ENCODE data around the gene FAS.

Gene FAS

GRCh38 chr10:88990384-88991160, at the start of gene FAS:
TSS of gene FAS (plus strand) at chr10:88990798. CDS start at chr10:88990877, 79 bp downstream.
- peak; percentile 72 for DNase-seq (ENCODE audit: low read depth)

GRCh38 chr10:88941026-88941425, 49.6 kb upstream of the FAS start:
- DNase-seq (ENCODE audit: low read depth) = no peak

- DNase-seq (ENCODE audit: low read depth) = no peak
Measured at GRCh38 chr10:88943778-88944177, 46.8 kb upstream of the FAS start.

- no peak for DNase-seq (ENCODE audit: low read depth)
Measured at GRCh38 chr10:88944813-88945212, 45.8 kb upstream of the FAS start.

GRCh38 chr10:88946200-88946599, 44.4 kb upstream of the FAS start:
- no peak for DNase-seq (ENCODE audit: low read depth)

- DNase-seq (ENCODE audit: low read depth) = no peak
Measured at GRCh38 chr10:88946965-88947590, 43.5 kb upstream of the FAS start.

- DNase-seq (ENCODE audit: low read depth) = no peak
Measured at GRCh38 chr10:88949051-88949450, 41.5 kb upstream of the FAS start.

GRCh38 chr10:88949912-88950837, 40.4 kb upstream of the FAS start:
- no peak for DNase-seq (ENCODE audit: low read depth)

GRCh38 chr10:88952647-88953111, 37.9 kb upstream of the FAS start, which contains the start of gene ACTA2:
TSS of gene ACTA2 (minus strand) at chr10:88952773. CDS start at chr10:88948930, 3,843 bp downstream.
- DNase-seq (ENCODE audit: low read depth) = no peak

- DNase-seq (ENCODE audit: low read depth) = no peak
Measured at GRCh38 chr10:88953662-88954061, 36.9 kb upstream of the FAS start.

- no peak for DNase-seq (ENCODE audit: low read depth)
Measured at GRCh38 chr10:88954458-88955083, 36.0 kb upstream of the FAS start.

GRCh38 chr10:88957381-88957780, 33.2 kb upstream of the FAS start:
- DNase-seq (ENCODE audit: low read depth) = no peak

- DNase-seq (ENCODE audit: low read depth) = no peak
Measured at GRCh38 chr10:88958721-88959120, 31.9 kb upstream of the FAS start.

- no peak for DNase-seq (ENCODE audit: low read depth)
Measured at GRCh38 chr10:88960802-88961201, 29.8 kb upstream of the FAS start.

GRCh38 chr10:88961266-88961665, 29.3 kb upstream of the FAS start:
- no peak for DNase-seq (ENCODE audit: low read depth)

- no peak for DNase-seq (ENCODE audit: low read depth)
Measured at GRCh38 chr10:88962336-88962735, 28.3 kb upstream of the FAS start.

- DNase-seq (ENCODE audit: low read depth) = no peak
Measured at GRCh38 chr10:88963318-88963717, 27.3 kb upstream of the FAS start.

- no peak for DNase-seq (ENCODE audit: low read depth)
Measured at GRCh38 chr10:88964360-88964759, 26.2 kb upstream of the FAS start.

GRCh38 chr10:88964869-88965415, 25.7 kb upstream of the FAS start:
- DNase-seq (ENCODE audit: low read depth) = no peak

- no peak for DNase-seq (ENCODE audit: low read depth)
Measured at GRCh38 chr10:88966797-88967196, 23.8 kb upstream of the FAS start.

- DNase-seq (ENCODE audit: low read depth) = no peak
Measured at GRCh38 chr10:88968391-88968790, 22.2 kb upstream of the FAS start.
